GM12873 (cell line): ENCODE results near the gene TTC12.

Experiments used
- TF ChIP-seq, protein P1 (sequence below): IDR thresholded peaks from 2 replicates; pipeline ENCODE4 v1.5.1; 2012; ENCODE audit warnings: low read depth, mild to moderate bottlenecking, moderate library complexity, low read length, control low read depth; ENCODE audit not compliant: insufficient read depth; ENCODE audit errors: missing control alignments

Gene TTC12

DNA sequence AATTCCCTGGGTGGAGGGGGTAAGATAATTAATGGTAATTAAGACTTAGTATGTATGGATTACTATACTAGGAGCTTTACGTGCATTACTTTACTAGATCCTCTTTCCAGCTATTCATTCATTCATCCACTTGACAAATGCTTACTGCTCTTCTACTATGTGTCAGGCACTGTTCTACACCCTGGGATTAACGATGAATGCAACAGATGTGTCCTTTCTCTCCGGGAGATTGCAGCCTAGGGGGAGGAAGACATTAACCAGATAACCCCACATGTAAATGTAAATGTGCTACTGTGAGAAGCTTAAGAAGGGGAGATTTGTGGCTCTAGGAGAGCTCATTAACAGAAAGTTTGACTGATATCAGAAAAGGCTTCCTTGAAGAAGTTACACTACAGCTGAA, 74.9 kb downstream of the TTC12 start:
- TF ChIP-seq, protein P1, sequence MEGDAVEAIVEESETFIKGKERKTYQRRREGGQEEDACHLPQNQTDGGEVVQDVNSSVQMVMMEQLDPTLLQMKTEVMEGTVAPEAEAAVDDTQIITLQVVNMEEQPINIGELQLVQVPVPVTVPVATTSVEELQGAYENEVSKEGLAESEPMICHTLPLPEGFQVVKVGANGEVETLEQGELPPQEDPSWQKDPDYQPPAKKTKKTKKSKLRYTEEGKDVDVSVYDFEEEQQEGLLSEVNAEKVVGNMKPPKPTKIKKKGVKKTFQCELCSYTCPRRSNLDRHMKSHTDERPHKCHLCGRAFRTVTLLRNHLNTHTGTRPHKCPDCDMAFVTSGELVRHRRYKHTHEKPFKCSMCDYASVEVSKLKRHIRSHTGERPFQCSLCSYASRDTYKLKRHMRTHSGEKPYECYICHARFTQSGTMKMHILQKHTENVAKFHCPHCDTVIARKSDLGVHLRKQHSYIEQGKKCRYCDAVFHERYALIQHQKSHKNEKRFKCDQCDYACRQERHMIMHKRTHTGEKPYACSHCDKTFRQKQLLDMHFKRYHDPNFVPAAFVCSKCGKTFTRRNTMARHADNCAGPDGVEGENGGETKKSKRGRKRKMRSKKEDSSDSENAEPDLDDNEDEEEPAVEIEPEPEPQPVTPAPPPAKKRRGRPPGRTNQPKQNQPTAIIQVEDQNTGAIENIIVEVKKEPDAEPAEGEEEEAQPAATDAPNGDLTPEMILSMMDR, result no peak

DNA sequence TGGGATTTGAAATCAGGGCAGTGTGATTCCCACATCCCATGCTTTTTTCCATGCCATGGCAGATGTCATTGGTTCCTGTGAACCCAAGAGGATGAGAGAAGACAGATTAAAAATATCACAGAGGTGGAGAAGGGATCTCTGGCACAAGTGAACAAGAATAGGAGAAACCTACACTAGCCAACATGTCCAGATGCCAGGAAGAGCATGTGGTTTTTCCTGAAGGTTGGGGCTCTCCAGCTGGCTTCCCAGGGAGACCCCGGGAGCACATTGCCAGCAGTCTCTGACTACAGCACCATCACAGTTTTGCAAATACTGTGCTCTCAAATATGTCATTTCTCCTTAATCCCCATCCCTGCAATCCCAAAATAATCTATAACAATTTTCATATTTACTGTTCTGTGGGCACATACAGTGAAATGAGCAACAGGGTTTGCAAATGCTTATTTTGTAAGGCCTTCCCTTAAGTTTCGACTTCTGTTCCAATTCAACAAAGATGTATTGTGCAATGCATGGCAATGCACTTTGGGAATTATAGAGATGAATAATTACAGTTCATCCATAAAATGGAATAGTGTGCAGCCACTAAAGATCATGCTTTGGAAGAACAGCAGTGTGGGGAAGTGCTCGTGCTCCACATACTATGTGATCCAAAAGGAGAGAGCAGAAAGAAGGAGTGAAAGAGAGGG, 78.0 kb downstream of the TTC12 start:
- TF ChIP-seq, protein P1, result no peak

DNA sequence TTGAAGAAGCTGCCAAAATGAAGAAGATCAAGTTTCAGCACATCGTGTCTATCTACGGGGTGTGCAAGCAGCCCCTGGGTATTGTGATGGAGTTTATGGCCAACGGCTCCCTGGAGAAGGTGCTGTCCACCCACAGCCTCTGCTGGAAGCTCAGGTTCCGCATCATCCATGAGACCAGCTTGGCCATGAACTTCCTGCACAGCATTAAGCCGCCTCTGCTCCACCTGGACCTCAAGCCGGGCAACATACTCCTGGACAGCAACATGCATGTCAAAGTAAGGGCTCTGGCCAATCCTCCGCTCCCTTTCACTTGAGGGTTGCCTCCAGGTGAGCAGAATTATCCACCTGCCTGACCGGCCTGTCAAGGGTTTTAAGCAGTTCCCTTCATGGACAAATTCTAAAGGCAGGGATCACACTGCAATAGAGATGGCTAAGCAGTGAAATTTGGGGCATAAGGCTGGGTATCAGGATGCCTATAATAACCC, 79.2 kb downstream of the TTC12 start:
- TF ChIP-seq, protein P1, result no peak

DNA sequence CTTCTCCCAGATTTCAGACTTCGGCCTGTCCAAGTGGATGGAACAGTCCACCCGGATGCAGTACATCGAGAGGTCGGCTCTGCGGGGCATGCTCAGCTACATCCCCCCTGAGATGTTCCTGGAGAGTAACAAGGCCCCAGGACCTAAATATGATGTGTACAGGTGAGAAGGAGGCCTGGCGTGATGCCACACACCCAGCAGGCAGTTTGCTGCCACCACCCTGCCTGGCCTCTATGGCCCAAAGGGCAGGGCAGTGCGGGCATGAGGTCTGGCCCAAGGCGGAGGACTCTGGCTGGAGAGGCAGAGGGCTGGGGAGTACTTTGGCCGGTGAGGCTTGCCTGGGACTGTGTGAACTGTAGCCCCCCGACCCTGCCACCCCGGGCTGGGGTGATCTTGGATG, 80.5 kb downstream of the TTC12 start:
- TF ChIP-seq, protein P1, result no peak

DNA sequence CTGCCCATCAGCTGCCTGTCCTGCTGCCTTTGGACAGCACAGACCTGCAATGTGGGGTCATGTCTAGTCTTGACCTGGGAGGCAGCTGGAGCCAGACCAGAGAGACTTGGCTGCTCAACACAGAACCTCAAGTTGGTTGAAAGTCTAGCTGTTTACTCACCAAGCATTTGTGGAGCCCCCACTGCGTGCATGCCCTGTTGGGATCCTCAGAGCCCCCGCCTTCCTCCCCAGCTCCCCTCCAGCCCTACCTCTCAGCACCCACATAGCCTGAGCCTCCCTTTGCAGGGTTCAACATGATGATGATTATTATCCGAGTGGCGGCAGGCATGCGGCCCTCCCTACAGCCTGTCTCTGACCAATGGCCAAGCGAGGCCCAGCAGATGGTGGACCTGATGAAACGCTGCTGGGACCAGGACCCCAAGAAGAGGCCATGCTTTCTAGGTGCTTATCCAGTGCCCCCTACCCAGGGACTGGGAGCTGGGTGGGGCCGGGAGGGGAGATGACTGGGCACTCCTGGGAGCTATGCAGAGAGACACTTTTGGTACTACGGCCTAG, 81.5 kb downstream of the TTC12 start:
- TF ChIP-seq, protein P1, result no peak

DNA sequence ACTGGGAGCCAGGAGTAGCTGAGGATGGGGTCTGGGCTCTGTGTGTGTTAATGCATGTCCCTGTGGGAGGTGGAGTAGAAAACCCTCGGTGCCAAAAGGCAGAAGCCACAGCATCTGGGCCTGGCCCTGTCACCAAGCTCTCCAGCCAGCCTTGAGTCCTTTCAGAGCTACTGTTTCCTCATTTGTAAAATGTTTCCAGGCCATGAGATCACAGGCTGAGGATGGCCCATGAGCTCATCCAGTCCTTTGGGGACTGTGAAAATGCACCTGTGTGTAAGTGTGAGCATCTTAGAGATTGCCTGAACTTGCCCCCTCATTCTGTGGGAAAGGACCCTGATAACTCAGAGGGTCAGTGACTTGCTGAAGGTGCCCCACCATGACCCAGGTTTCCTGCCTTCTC, 82.3 kb downstream of the TTC12 start:
- TF ChIP-seq, protein P1, result no peak

DNA sequence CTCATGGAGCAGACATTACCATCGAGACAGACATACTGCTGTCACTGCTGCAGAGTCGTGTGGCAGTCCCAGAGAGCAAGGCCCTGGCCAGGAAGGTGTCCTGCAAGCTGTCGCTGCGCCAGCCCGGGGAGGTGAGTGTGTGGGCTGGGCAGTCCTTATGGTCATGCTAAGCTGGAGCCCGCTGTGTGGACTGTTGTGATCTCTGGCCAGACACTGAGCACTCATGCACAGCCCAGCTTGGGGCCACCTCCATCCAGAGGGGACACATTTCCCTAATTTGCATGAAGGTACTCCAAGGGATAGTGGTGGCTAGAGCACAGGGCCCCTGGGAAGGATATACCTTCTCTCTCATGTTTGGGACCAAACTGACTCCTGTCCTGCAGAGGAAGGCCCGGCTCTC, 82.8 kb downstream of the TTC12 start:
- TF ChIP-seq, protein P1, result no peak
